Mesendoderm (in vitro differentiated cells): ENCODE measurements around the gene THAP7.
A peak's percentile ranks its signal among the peaks of the same experiment; 100 is the strongest.

Experiments used
- DNase-seq: peaks from one replicate; pipeline ENCODE4 v3.0.0; 2013
- H2AK5ac ChIP-seq: 2 replicates; pipeline ENCODE4 v1.6.1; 2013; ENCODE audit warnings: low read length, inconsistent platforms
- H2BK120ac ChIP-seq: 2 replicates; pipeline ENCODE4 v1.6.1; 2013; ENCODE audit warnings: low read depth, mild to moderate bottlenecking, low read length, moderate library complexity, mixed read lengths
- H2BK15ac ChIP-seq: replicated peaks from 2 replicates; pipeline ENCODE4 v1.6.1; 2013; ENCODE audit warnings: low read depth, mild to moderate bottlenecking, moderate library complexity
- H2BK5ac ChIP-seq: 2 replicates; pipeline ENCODE4 v1.6.1; 2013; ENCODE audit warnings: low read length, inconsistent platforms
- H3K18ac ChIP-seq: 2 replicates; pipeline ENCODE4 v1.6.1; 2013; ENCODE audit warnings: mild to moderate bottlenecking, low read length, mixed read lengths
- H3K23ac ChIP-seq: one replicate; pipeline ENCODE4 v1.6.1; 2013; ENCODE audit warnings: low read length
- H3K27ac ChIP-seq: 2 replicates; pipeline ENCODE4 v1.5.1; 2013; ENCODE audit warnings: low read depth, mild to moderate bottlenecking, inconsistent platforms, low read length, moderate library complexity
- H3K27me3 ChIP-seq: 2 replicates; pipeline ENCODE4 v1.6.1; 2013; ENCODE audit warnings: low read length, control low read depth, mild to moderate bottlenecking, inconsistent platforms; ENCODE audit not compliant: insufficient read depth, poor library complexity
- H3K36me3 ChIP-seq: 2 replicates; pipeline ENCODE4 v1.6.1; 2013; ENCODE audit warnings: low read length, inconsistent platforms; ENCODE audit not compliant: control insufficient read depth, insufficient read depth
- H3K4ac ChIP-seq: one replicate; pipeline ENCODE4 v1.6.1; 2013; ENCODE audit warnings: low read depth, mild to moderate bottlenecking, low read length, moderate library complexity
- H3K4me1 ChIP-seq: 2 replicates; pipeline ENCODE4 v1.6.1; 2013; ENCODE audit warnings: low read depth, low read length, inconsistent platforms; ENCODE audit not compliant: control insufficient read depth
- H3K4me2 ChIP-seq: 2 replicates; pipeline ENCODE4 v1.6.1; 2013; ENCODE audit warnings: low read length
- H3K4me3 ChIP-seq: 2 replicates; pipeline ENCODE4 v1.5.1; 2013; ENCODE audit warnings: mild to moderate bottlenecking, low read length
- H3K56ac ChIP-seq: one replicate; pipeline ENCODE4 v1.6.1; 2013; ENCODE audit warnings: low read length
- H3K79me1 ChIP-seq: 2 replicates; pipeline ENCODE4 v1.6.1; 2013; ENCODE audit warnings: low read length, inconsistent platforms
- H3K79me2 ChIP-seq: 2 replicates; pipeline ENCODE4 v1.6.1; 2013; ENCODE audit warnings: mild to moderate bottlenecking, low read length; ENCODE audit not compliant: control insufficient read depth, insufficient read depth
- H3K9ac ChIP-seq: 2 replicates; pipeline ENCODE4 v1.6.1; 2013; ENCODE audit warnings: low read length, inconsistent platforms
- H4K5ac ChIP-seq: one replicate; pipeline ENCODE4 v1.6.1; 2013; ENCODE audit warnings: low read length
- H4K8ac ChIP-seq: one replicate; pipeline ENCODE4 v1.6.1; 2013; ENCODE audit warnings: low read depth, mild to moderate bottlenecking, control low read depth, low read length, moderate library complexity
- WGBS: extraction: QIAGEN DNeasy Blood & Tissue Kit; methylation state at CpG from one replicate; pipeline ENCODE4 v1.1.7; 2013; ENCODE audit warnings: low lambda C conversion rate, missing lambda C conversion rate; ENCODE audit not compliant: insufficient coverage; ENCODE audit errors: extremely low coverage; 5-methylcytosine and 5-hydroxymethylcytosine counted together

Gene THAP7

GRCh38 chr22:21032037-21032867 lies 30.3 kb upstream of the THAP7 start, which contains the start of gene SLC7A4:
TSS of gene SLC7A4 (minus strand) at chr22:21032561. CDS start at chr22:21031812, 749 bp downstream.
- Histone ChIP-seq H2BK120ac (no peak within 1 kb of the TSS), H3K36me3 (no peaks in the 10 kb centered on the region), H3K27ac (peak within 1 kb of the TSS; percentile 8), H4K5ac (no peak within 1 kb of the TSS), H4K8ac (no peak within 1 kb of the TSS), H3K79me2 (no peaks in the 10 kb centered on the region), H3K4ac (no peak within 1 kb of the TSS), H2BK5ac (no peak within 1 kb of the TSS), H2BK15ac (no peak within 1 kb of the TSS), H3K4me3 (no peak within 1 kb of the TSS), H2AK5ac (no peak within 1 kb of the TSS), H3K18ac (no peak within 1 kb of the TSS), H3K9ac (peak within 1 kb of the TSS; percentile 42), H3K4me2 (peak within 1 kb of the TSS; percentile 57), H3K4me1 (no peaks in the 10 kb centered on the region), H3K79me1 (no peaks in the 10 kb centered on the region), H3K27me3 (no peaks in the 10 kb centered on the region), H3K56ac (peak within 1 kb of the TSS; percentile 74), H3K23ac (peak within 1 kb of the TSS; percentile 66)
- DNase-seq: no peak
- no CpG with 5 or more reads among the region's 59 CpGs for WGBS

- no peak overlapping the region for H3K4ac ChIP-seq
- no peak overlapping the region for H2BK5ac ChIP-seq
- H2AK5ac ChIP-seq: no peak overlapping the region
- no peaks in the 10 kb centered on the region for H3K27me3 ChIP-seq
- H3K4me2 ChIP-seq: no peak overlapping the region
- no CpG with 5 or more reads among the region's 18 CpGs for WGBS
- H2BK120ac ChIP-seq: no peak overlapping the region
- no peak overlapping the region for H2BK15ac ChIP-seq
- H3K18ac ChIP-seq: no peak overlapping the region
- H3K79me2 ChIP-seq: no peaks in the 10 kb centered on the region
- H3K56ac ChIP-seq: no peak overlapping the region
- no peak overlapping the region for H3K4me3 ChIP-seq
- H3K36me3 ChIP-seq: no peaks in the 10 kb centered on the region
- H3K9ac ChIP-seq: no peak overlapping the region
- no peak overlapping the region for H4K8ac ChIP-seq
- no peaks in the 10 kb centered on the region for H3K79me1 ChIP-seq
- no peak overlapping the region for H4K5ac ChIP-seq
- DNase-seq: no peak
- no peaks in the 10 kb centered on the region for H3K4me1 ChIP-seq
- no peak overlapping the region for H3K23ac ChIP-seq
- H3K27ac ChIP-seq: no peak overlapping the region
Observed at GRCh38 chr22:21031545-21032036, 29.7 kb upstream of the THAP7 start.

- Histone ChIP-seq H3K36me3 (no peaks in the 10 kb centered on the region), H3K4me3 (no peak overlapping the region), H3K79me1 (no peaks in the 10 kb centered on the region), H3K23ac (no peak overlapping the region), H3K9ac (no peak overlapping the region), H4K8ac (no peak overlapping the region), H2BK5ac (no peak overlapping the region), H3K4me2 (no peak overlapping the region), H2AK5ac (no peak overlapping the region), H3K56ac (no peak overlapping the region), H3K27me3 (no peaks in the 10 kb centered on the region), H3K27ac (no peak overlapping the region), H2BK15ac (no peak overlapping the region), H3K18ac (no peak overlapping the region), H3K4me1 (no peaks in the 10 kb centered on the region), H3K4ac (no peak overlapping the region), H3K79me2 (no peaks in the 10 kb centered on the region), H2BK120ac (no peak overlapping the region), H4K5ac (no peak overlapping the region)
- no peak for DNase-seq
- no CpG with 5 or more reads among the region's 40 CpGs for WGBS
Observed at GRCh38 chr22:21030621-21031544, 29.0 kb upstream of the THAP7 start.

- no peak overlapping the region for H2BK5ac ChIP-seq
- no peak overlapping the region for H3K4me2 ChIP-seq
- no peaks in the 10 kb centered on the region for H3K36me3 ChIP-seq
- no peak overlapping the region for H3K27ac ChIP-seq
- no peaks in the 10 kb centered on the region for H3K27me3 ChIP-seq
- no peak overlapping the region for H3K56ac ChIP-seq
- H3K79me2 ChIP-seq: no peaks in the 10 kb centered on the region
- no peak overlapping the region for H2BK120ac ChIP-seq
- H3K4me1 ChIP-seq: no peaks in the 10 kb centered on the region
- H2BK15ac ChIP-seq: no peak overlapping the region
- H4K5ac ChIP-seq: no peak overlapping the region
- H3K9ac ChIP-seq: no peak overlapping the region
- no peak for DNase-seq
- no peak overlapping the region for H3K23ac ChIP-seq
- no peak overlapping the region for H3K18ac ChIP-seq
- no peak overlapping the region for H4K8ac ChIP-seq
- no peaks in the 10 kb centered on the region for H3K79me1 ChIP-seq
- H2AK5ac ChIP-seq: no peak overlapping the region
- no CpG with 5 or more reads among the region's 15 CpGs for WGBS
- H3K4me3 ChIP-seq: no peak overlapping the region
- H3K4ac ChIP-seq: no peak overlapping the region
Observed at GRCh38 chr22:21030032-21030431, 28.1 kb upstream of the THAP7 start.

GRCh38 chr22:21029486-21030025 lies 27.6 kb upstream of the THAP7 start:
- no peak overlapping the region for H2BK5ac ChIP-seq
- H3K4ac ChIP-seq: no peak overlapping the region
- H3K23ac ChIP-seq: no peak overlapping the region
- H3K27me3 ChIP-seq: no peaks in the 10 kb centered on the region
- H3K9ac ChIP-seq: no peak overlapping the region
- no peaks in the 10 kb centered on the region for H3K4me1 ChIP-seq
- H3K27ac ChIP-seq: no peak overlapping the region
- no peak overlapping the region for H4K5ac ChIP-seq
- no peak overlapping the region for H3K4me2 ChIP-seq
- no peak overlapping the region for H2AK5ac ChIP-seq
- H3K79me1 ChIP-seq: no peaks in the 10 kb centered on the region
- no peaks in the 10 kb centered on the region for H3K79me2 ChIP-seq
- no peak for DNase-seq
- H4K8ac ChIP-seq: no peak overlapping the region
- no CpG with 5 or more reads among the region's 12 CpGs for WGBS
- no peak overlapping the region for H2BK120ac ChIP-seq
- H3K4me3 ChIP-seq: no peak overlapping the region
- H2BK15ac ChIP-seq: no peak overlapping the region
- H3K18ac ChIP-seq: no peak overlapping the region
- no peaks in the 10 kb centered on the region for H3K36me3 ChIP-seq
- no peak overlapping the region for H3K56ac ChIP-seq
